ENCODE data around the gene CDH10. TPM values are rescaled to one million over a fixed set of nuclear protein-coding genes. Genes with fewer than 3 reads are reported as not detected.

CDH10 gene
- total and polyA plus RNA-seq, 2 of the 13 experiments (the other 11 are each of a cell fraction or from before 2014, with no cell fraction given): 0.01 to 0.04 TPM

GRCh38 chr5:24598956-24599355 is 45.8 kb downstream of the CDH10 start (continued):
- no peak for TF ChIP-seq PHF21A (CRISPR knock-in tag; IDR thresholded peaks at IDR 0.05)

DNA sequence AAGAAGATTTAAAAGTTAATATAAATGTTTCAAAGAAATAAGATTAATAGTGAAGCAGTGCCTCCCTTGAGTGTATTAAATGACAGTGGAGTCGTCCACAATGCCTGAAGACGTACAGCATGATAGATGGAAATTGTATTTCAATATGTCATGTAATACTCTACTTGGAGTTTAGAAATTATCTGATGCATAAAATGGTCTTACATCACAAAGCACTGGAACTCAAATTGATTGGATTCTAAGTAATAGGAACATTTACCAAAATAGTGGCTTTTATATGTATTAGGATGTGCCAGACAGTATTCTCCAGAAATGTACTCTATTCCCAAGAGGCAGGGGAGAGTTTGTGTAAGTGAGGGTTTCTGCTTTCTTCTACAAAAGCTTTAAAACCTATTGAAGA is 49.4 kb downstream of the CDH10 start:
- Histone ChIP-seq H3K27me3 (ENCODE audit: control insufficient read depth in 1 of 2, insufficient read depth in 2 of 2, low read length in 2 of 2) (no peaks in the 10 kb centered on the region), H3K4me1 (ENCODE audit: insufficient read depth, low read length) (no peaks in the 10 kb centered on the region), H2AFZ (ENCODE audit: low read length) (no peak overlapping the region), H3K9me3 (ENCODE audit: low read length) (no peaks in the 10 kb centered on the region), H3K36me3 (replicated peaks in 1 of 2; ENCODE audit: control insufficient read depth in 1 of 2, insufficient read depth in 2 of 2, low read length in 2 of 2) (no peaks in the 10 kb centered on the region), H3K79me2 (ENCODE audit: insufficient read depth, low read length) (no peaks in the 10 kb centered on the region), H3K9ac (ENCODE audit: insufficient read depth, low read depth, low read length) (no peak overlapping the region), H3K27ac (ENCODE audit: extremely low read length, insufficient read depth, low read length) (no peak overlapping the region), H4K20me1 (ENCODE audit: insufficient read depth, low read length) (no peaks in the 10 kb centered on the region), H3K4me2 (ENCODE audit: low read depth, low read length) (no peak overlapping the region), H3K4me3 (replicated peaks in 1 of 3; ENCODE audit: insufficient read depth in 1 of 3, low read depth in 2 of 3, low read length in 3 of 3) (no peak overlapping the region)
- WGBS (ENCODE audit: low lambda C conversion rate): 1% methylated on average over 2 of the region's 2 CpGs
- no peak for DNase-seq (ENCODE audit: low spot score)
- in situ Hi-C loops (cut with HindIII; ENCODE audit: extremely low pct_ligation_motif_present, low pct_unique_long_range_greater_than_20kb): no loop called here
- ChIA-PET POLR2A (no interaction called here), CTCF (ENCODE audit: low intra/inter-chr PET ratio, low total read pairs) (no interaction called here)
- no TSS peak for BruUV-seq (replicated peaks)
- TF ChIP-seq, protein P1, sequence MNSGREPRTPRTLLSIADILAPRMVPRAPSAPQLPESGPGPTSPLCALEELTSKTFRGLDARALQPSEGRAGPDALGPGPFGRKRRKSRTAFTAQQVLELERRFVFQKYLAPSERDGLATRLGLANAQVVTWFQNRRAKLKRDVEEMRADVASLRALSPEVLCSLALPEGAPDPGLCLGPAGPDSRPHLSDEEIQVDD (CRISPR knock-in tag; IDR thresholded peaks at IDR 0.05; ENCODE audit: borderline replicate concordance): no peak
- no peak for TF ChIP-seq MLLT10 (CRISPR knock-in tag; IDR thresholded peaks at IDR 0.05)
- TF ChIP-seq CREB1 (IDR thresholded peaks at IDR 0.05): no peak
- no peak for TF ChIP-seq CREB1 (CRISPR knock-in tag; IDR thresholded peaks at IDR 0.05)
- TF ChIP-seq FOSL1 (CRISPR knock-in tag; IDR thresholded peaks at IDR 0.05; ENCODE audit: borderline replicate concordance): no peak
- TF ChIP-seq ZNF580 (CRISPR knock-in tag; IDR thresholded peaks at IDR 0.05; ENCODE audit: borderline replicate concordance, low read depth): no peak
- intact Hi-C loops (cut with micrococcal nuclease; ENCODE audit: unreplicated experiment): no loop called here
- no peak for ATAC-seq
- no peak for FAIRE-seq

GRCh38 chr5:24591426-24591825 is 53.4 kb downstream of the CDH10 start:
- no peak overlapping the region for H3K4me2 ChIP-seq (ENCODE audit: low read depth, low read length)
- H3K27ac ChIP-seq (ENCODE audit: extremely low read length, insufficient read depth, low read length): no peak overlapping the region
- H3K36me3 ChIP-seq (replicated peaks in 1 of 2; ENCODE audit: control insufficient read depth in 1 of 2, insufficient read depth in 2 of 2, low read length in 2 of 2): no peaks in the 10 kb centered on the region
- no peaks in the 10 kb centered on the region for H3K9me3 ChIP-seq (ENCODE audit: low read length)
- in situ Hi-C loops (cut with HindIII; ENCODE audit: extremely low pct_ligation_motif_present, low pct_unique_long_range_greater_than_20kb) (no loop called here), intact Hi-C loops (cut with micrococcal nuclease; ENCODE audit: unreplicated experiment) (no loop called here)
- no peaks in the 10 kb centered on the region for H3K27me3 ChIP-seq (ENCODE audit: control insufficient read depth in 1 of 2, insufficient read depth in 2 of 2, low read length in 2 of 2)
- FAIRE-seq (no peak), ATAC-seq (no peak), DNase-seq (ENCODE audit: low spot score) (no peak)
- no peaks in the 10 kb centered on the region for H3K79me2 ChIP-seq (ENCODE audit: insufficient read depth, low read length)
- no peaks in the 10 kb centered on the region for H4K20me1 ChIP-seq (ENCODE audit: insufficient read depth, low read length)
- TF ChIP-seq TARDBP (CRISPR knock-in tag; IDR thresholded peaks at IDR 0.05) (no peak), MTA1 (CRISPR knock-in tag; IDR thresholded peaks at IDR 0.05; ENCODE audit: borderline replicate concordance) (no peak), ONECUT2 (CRISPR knock-in tag; IDR thresholded peaks at IDR 0.05) (no peak), SATB2 (CRISPR knock-in tag; IDR thresholded peaks at IDR 0.05) (no peak), TRAFD1 (CRISPR knock-in tag; IDR thresholded peaks at IDR 0.05; ENCODE audit: borderline replicate concordance) (no peak), REPIN1 (CRISPR knock-in tag; IDR thresholded peaks at IDR 0.05; ENCODE audit: borderline replicate concordance, low read depth) (no peak), ZBTB7A (CRISPR knock-in tag; IDR thresholded peaks at IDR 0.05) (no peak), RELA (CRISPR knock-in tag; IDR thresholded peaks at IDR 0.05) (no peak), NFYC (CRISPR knock-in tag; IDR thresholded peaks at IDR 0.05) (no peak)
- H3K4me1 ChIP-seq (ENCODE audit: insufficient read depth, low read length): no peaks in the 10 kb centered on the region
- H3K9ac ChIP-seq (ENCODE audit: insufficient read depth, low read depth, low read length): no peak overlapping the region
- H2AFZ ChIP-seq (ENCODE audit: low read length): no peak overlapping the region
- no peak overlapping the region for H3K4me3 ChIP-seq (replicated peaks in 1 of 3; ENCODE audit: insufficient read depth in 1 of 3, low read depth in 2 of 3, low read length in 3 of 3)
- ChIA-PET POLR2A (no interaction called here), CTCF (ENCODE audit: low intra/inter-chr PET ratio, low total read pairs) (no interaction called here)
- BruUV-seq (replicated peaks): no TSS peak

All from HepG2 (cell line).